ENCODE measurements around the gene TMEM37. TPM values are rescaled to one million over a fixed set of nuclear protein-coding genes. Genes with fewer than 3 reads are reported as not detected.

TMEM37 gene
- total and polyA plus RNA-seq, 2 of the 8 experiments (the other 6 are each of a cell fraction or from before 2014, with no cell fraction given): 11.0 to 16.2 TPM

DNA sequence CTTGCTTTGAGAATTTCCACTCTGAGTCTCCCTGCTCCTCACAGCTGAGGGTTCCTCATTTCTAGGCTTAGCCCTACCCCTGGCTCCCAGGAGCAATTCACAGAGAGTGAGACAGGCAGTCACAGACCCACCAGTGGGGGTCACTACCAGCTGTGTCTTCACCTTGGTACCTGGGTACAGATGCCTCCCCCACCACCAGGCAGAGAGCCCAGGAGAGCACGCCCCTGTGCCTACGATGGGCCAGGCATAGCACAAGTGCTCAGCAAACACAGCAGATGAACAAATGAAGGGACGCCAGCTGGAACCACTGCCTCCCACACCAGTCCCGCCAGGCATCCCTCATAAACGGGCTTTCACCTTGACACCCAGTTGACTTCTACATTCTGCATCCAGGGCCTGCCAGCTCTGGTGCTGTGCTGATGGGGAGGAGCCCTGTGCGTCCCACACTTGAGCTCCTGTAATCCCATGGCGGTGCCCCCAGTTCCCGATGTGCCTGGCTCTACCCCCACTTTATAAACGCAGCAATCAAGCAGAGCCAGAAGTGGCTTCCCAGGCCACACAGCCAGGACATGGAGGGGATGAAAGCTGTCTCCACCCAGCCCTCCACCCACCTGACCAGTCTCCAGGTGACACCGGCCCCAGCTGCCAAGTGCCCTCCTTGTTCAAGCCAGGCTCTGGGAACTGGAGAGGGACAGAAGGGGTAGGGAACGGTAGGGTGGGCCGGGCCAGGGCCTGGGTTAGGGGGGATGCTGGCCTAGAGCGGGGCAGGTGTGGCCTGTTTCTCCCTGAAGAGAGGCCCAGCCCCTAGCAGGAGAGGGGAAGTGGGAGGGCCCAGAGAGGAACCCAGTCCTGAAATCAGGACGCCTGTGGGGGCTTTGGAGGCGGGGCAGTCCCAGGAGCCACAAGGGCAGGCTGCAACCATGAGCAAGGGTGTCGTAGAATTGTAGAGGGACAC lies 50.1 kb downstream of the TMEM37 start:
- no peaks in the 10 kb centered on the region for H3K9me3 ChIP-seq (ENCODE audit: insufficient read depth in 2 of 2, low read depth in 1 of 2, low read length in 1 of 2)
- H2BK120ac ChIP-seq (replicated peaks; ENCODE audit: low read depth, low read length): no peak overlapping the region
- peak overlapping the region; percentile 42; the same call in 1 of the 2 replicates for H4K8ac ChIP-seq (ENCODE audit: extremely low read depth, insufficient read depth, low read length)
- no peaks in the 10 kb centered on the region for H3K79me1 ChIP-seq (ENCODE audit: low read depth, low read length)
- no peak overlapping the region for H4K5ac ChIP-seq (ENCODE audit: insufficient read length, low read depth, low read length)
- H3K27ac ChIP-seq (ENCODE audit: low read depth, low read length): no peak overlapping the region
- no peak overlapping the region for H2BK5ac ChIP-seq (ENCODE audit: low read depth, low read length)
- H3K23me2 ChIP-seq (ENCODE audit: low read depth, low read length): no peaks in the 10 kb centered on the region
- H3K9ac ChIP-seq (replicated peaks in 1 of 4; ENCODE audit: extremely low read depth in 1 of 4, low read depth in 3 of 4, low read length in 3 of 4): no peak overlapping the region
- WGBS, 2 experiments (ENCODE audit: extremely low coverage in 1 of 2, insufficient coverage in 1 of 2, insufficient read length in 1 of 2, insufficient replicate concordance in 2 of 2, low coverage in 1 of 2, low lambda C conversion rate in 2 of 2, missing lambda C conversion rate in 1 of 2): 85% methylated on average over 14 of the region's 16 CpGs; no CpG with 5 or more reads in 1 of the 2 experiments
- no peaks in the 10 kb centered on the region for H3K36me3 ChIP-seq (ENCODE audit: control insufficient read depth in 2 of 4, insufficient read depth in 4 of 4, low read length in 3 of 4)
- H3K79me2 ChIP-seq (ENCODE audit: control insufficient read depth in 1 of 2, insufficient read depth in 2 of 2, low read length in 2 of 2): no peaks in the 10 kb centered on the region
- H3K14ac ChIP-seq (ENCODE audit: insufficient read length): no peak overlapping the region
- ChIA-PET POLR2A (ENCODE audit: partially characterized antibody) (no interaction called here), CTCF (ENCODE audit: partially characterized antibody) (interaction anchor here (0.5 to 16.2 kb wide), 6 partner anchors 8 to 376 kb away, joined by 3 to 411 read pairs (median 4); no protein-coding TSS in a partner anchor)
- no peak overlapping the region for H4K91ac ChIP-seq (replicated peaks; ENCODE audit: insufficient read length, low read length)
- no peak overlapping the region for H3K56ac ChIP-seq (replicated peaks; ENCODE audit: insufficient read length, low read depth, low read length)
- H3K27me3 ChIP-seq (replicated peaks in 1 of 4; ENCODE audit: control insufficient read depth in 3 of 4, extremely low read depth in 1 of 4, insufficient read depth in 3 of 4, low read length in 3 of 4): no peaks in the 10 kb centered on the region; a peak in 1 of 7 replicates
- H3K4me3 ChIP-seq (ENCODE audit: extremely low read depth in 1 of 4, insufficient read depth in 2 of 4, low read depth in 3 of 4, low read length in 4 of 4): no peak overlapping the region
- H2BK15ac ChIP-seq (ENCODE audit: low read length): no peak overlapping the region
- FAIRE-seq (no peak), DNase-seq (ENCODE audit: low read depth in 1 of 2, low spot score in 2 of 2) (peak in 1 of 2 experiments; percentile 45)
- no peak overlapping the region for H2AK5ac ChIP-seq (ENCODE audit: low read depth, low read length)
- peaks cover 0 to 6% (median 1%) of the 10 kb centered on the region in 4 experiments; a peak in 3 of 7 replicates for H3K4me1 ChIP-seq (replicated peaks in 1 of 4; ENCODE audit: control insufficient read depth in 3 of 4, insufficient read depth in 4 of 4, low read length in 3 of 4)
- H2AFZ ChIP-seq (ENCODE audit: low read length): peak overlapping the region; percentile 56; the same call in 1 of the 2 replicates
- H2BK12ac ChIP-seq (ENCODE audit: low read depth, low read length): no peak overlapping the region
- no peak overlapping the region for H3K23ac ChIP-seq (ENCODE audit: insufficient read length)
- H3K4ac ChIP-seq (replicated peaks; ENCODE audit: insufficient read length, low read depth, low read length): no peak overlapping the region
- no peak overlapping the region for H2BK20ac ChIP-seq (ENCODE audit: low read length)
- H3K18ac ChIP-seq (ENCODE audit: extremely low read depth, low read length): no peak overlapping the region
- H3K4me2 ChIP-seq (ENCODE audit: insufficient read depth in 1 of 2, low read depth in 2 of 2, low read length in 2 of 2): no peak overlapping the region
- no peaks in the 10 kb centered on the region for H4K20me1 ChIP-seq (replicated peaks in 1 of 2; ENCODE audit: control insufficient read depth in 1 of 2, insufficient read depth in 2 of 2, low read length in 2 of 2)
- TF ChIP-seq BRCA1 (IDR thresholded peaks at IDR 0.05; ENCODE audit: low read depth, low read length) (no peak), JUND (IDR thresholded peaks at IDR 0.05; ENCODE audit: low read length) (no peak), RXRA (IDR thresholded peaks at IDR 0.05; ENCODE audit: insufficient read depth, low read depth, low read length) (no peak), CEBPB (IDR thresholded peaks at IDR 0.05; ENCODE audit: low read depth, low read length) (no peak), POLR2A (IDR thresholded peaks at IDR 0.05; ENCODE audit: control extremely low read depth in 1 of 2, low read depth in 2 of 2, low read length in 2 of 2) (no peak), TEAD4 (IDR thresholded peaks at IDR 0.05; ENCODE audit: low read depth, low read length) (no peak), SIRT6 (IDR thresholded peaks at IDR 0.05; ENCODE audit: low read length) (no peak), MAFK (IDR thresholded peaks at IDR 0.05; ENCODE audit: low read depth, low read length) (no peak), POU5F1 (IDR thresholded peaks at IDR 0.05; ENCODE audit: low read depth, low read length) (no peak), RAD21 (IDR thresholded peaks at IDR 0.05 in 1 of 2, conservative IDR thresholded peaks at IDR 0.05 in 1 of 2; ENCODE audit: low read depth in 2 of 2, low read length in 2 of 2) (no peak), HDAC6 (IDR thresholded peaks at IDR 0.05; ENCODE audit: low read depth, low read length) (no peak)
- TF ChIP-seq, protein P1, sequence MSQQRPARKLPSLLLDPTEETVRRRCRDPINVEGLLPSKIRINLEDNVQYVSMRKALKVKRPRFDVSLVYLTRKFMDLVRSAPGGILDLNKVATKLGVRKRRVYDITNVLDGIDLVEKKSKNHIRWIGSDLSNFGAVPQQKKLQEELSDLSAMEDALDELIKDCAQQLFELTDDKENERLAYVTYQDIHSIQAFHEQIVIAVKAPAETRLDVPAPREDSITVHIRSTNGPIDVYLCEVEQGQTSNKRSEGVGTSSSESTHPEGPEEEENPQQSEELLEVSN (IDR thresholded peaks at IDR 0.05): no peak
